Activated T-cell treated with anti-CD3 and anti-CD28 coated beads, Interleukin-2, amount 50 U/mL, for 72 hours (primary cell): ENCODE data around the gene TIAM2. TPM values are rescaled to one million over a fixed set of nuclear protein-coding genes. Genes with fewer than 3 reads are reported as not detected.

Source experiments
- ATAC-seq, 2 donors: fragments of 150-1000 bp; cut with Tn5 transposase; replicated peaks in 1 of 2; 2 replicates each; pipeline ENCODE4 v1.10.0; 2021; ENCODE audit warnings: moderate library complexity in 2 of 2, mild to moderate bottlenecking in 1 of 2
- DNase-seq, 2 donors: peaks; one replicate each; pipeline ENCODE4 v3.0.0; 2021 to 2022; ENCODE audit warnings: mixed read lengths in 1 of 2
- H3K27ac Mint-ChIP-seq: one replicate; pipeline ENCODE4 v1.8.0; 2022; ENCODE audit warnings: mild to moderate bottlenecking, moderate library complexity, mixed read lengths
- H3K27me3 Mint-ChIP-seq: one replicate; pipeline ENCODE4 v1.8.0; 2022; ENCODE audit warnings: low read depth, mixed read lengths
- H3K36me3 Mint-ChIP-seq, 2 donors: one replicate each; pipeline ENCODE4 v1.8.0; 2022; ENCODE audit warnings: mixed read lengths in 2 of 2, mild to moderate bottlenecking in 1 of 2; ENCODE audit not compliant: insufficient read depth in 2 of 2
- H3K4me1 Mint-ChIP-seq: one replicate; pipeline ENCODE4 v1.8.0; 2022; ENCODE audit warnings: low read depth, mixed read lengths
- H3K4me3 Mint-ChIP-seq, 2 donors: one replicate each; pipeline ENCODE4 v1.8.0; 2022; ENCODE audit warnings: mild to moderate bottlenecking in 2 of 2, mixed read lengths in 2 of 2, moderate library complexity in 2 of 2
- H3K9me3 Mint-ChIP-seq, 2 donors: one replicate each; pipeline ENCODE4 v1.8.0; 2022; ENCODE audit warnings: mixed read lengths in 2 of 2
- total RNA-seq, 2 donors: library from RNA; stranded (reverse); gene quantifications; one replicate each; pipeline ENCODE4 v1.2.3, GENCODE V29; 2022

Gene TIAM2
- total RNA-seq, 2 donors from 2014 or later: 8.3 to 9.7 TPM

GRCh38 chr6:155274533-155274932 is 279.4 kb downstream of the TIAM2 start:
- no peak for ATAC-seq
- H3K4me1 Mint-ChIP-seq: peaks cover 6% of the 10 kb centered on the region
- H3K27me3 Mint-ChIP-seq: no peaks in the 10 kb centered on the region
- no peak overlapping the region for H3K4me3 Mint-ChIP-seq
- peaks cover 3 to 10% of the 10 kb centered on the region in 2 donors for H3K36me3 Mint-ChIP-seq
- no peaks in the 10 kb centered on the region for H3K9me3 Mint-ChIP-seq
- no peak overlapping the region for H3K27ac Mint-ChIP-seq
- no peak for DNase-seq

- Mint-ChIP-seq H3K4me1 (peaks cover 6% of the 10 kb centered on the region), H3K36me3 (peaks cover 6% of the 10 kb centered on the region in 2 donors), H3K4me3 (no peak overlapping the region), H3K9me3 (no peaks in the 10 kb centered on the region), H3K27me3 (no peaks in the 10 kb centered on the region), H3K27ac (no peak overlapping the region)
- DNase-seq (no peak), ATAC-seq (no peak)
Observed at GRCh38 chr6:155275808-155276480, 280.8 kb downstream of the TIAM2 start.

GRCh38 chr6:155276638-155277037 is 281.5 kb downstream of the TIAM2 start:
- Mint-ChIP-seq H3K4me3 (no peak overlapping the region), H3K27ac (no peak overlapping the region), H3K4me1 (peaks cover 6% of the 10 kb centered on the region), H3K9me3 (no peaks in the 10 kb centered on the region), H3K36me3 (peaks cover 6% of the 10 kb centered on the region in 2 donors), H3K27me3 (no peaks in the 10 kb centered on the region)
- no peak for DNase-seq
- no peak for ATAC-seq

- no peaks in the 10 kb centered on the region for H3K9me3 Mint-ChIP-seq
- no peaks in the 10 kb centered on the region for H3K27me3 Mint-ChIP-seq
- no peak for DNase-seq
- peaks cover 4% of the 10 kb centered on the region for H3K4me1 Mint-ChIP-seq
- H3K4me3 Mint-ChIP-seq: no peak overlapping the region
- peaks cover 6% of the 10 kb centered on the region in 2 donors for H3K36me3 Mint-ChIP-seq
- ATAC-seq: no peak
- H3K27ac Mint-ChIP-seq: peak overlapping the region; percentile 73
Observed at GRCh38 chr6:155278319-155279049, 283.4 kb downstream of the TIAM2 start.

GRCh38 chr6:155284775-155285174 is 289.7 kb downstream of the TIAM2 start:
- peak overlapping the region in 1 of 2 donors; percentile 43 for H3K4me3 Mint-ChIP-seq
- H3K36me3 Mint-ChIP-seq: peaks cover 6 to 9% of the 10 kb centered on the region in 2 donors
- ATAC-seq (peak; percentile 31 to 80), DNase-seq (no peak)
- H3K4me1 Mint-ChIP-seq: no peaks in the 10 kb centered on the region
- H3K9me3 Mint-ChIP-seq: no peaks in the 10 kb centered on the region
- no peaks in the 10 kb centered on the region for H3K27me3 Mint-ChIP-seq
- peak overlapping the region; percentile 58 for H3K27ac Mint-ChIP-seq

- Mint-ChIP-seq H3K9me3 (no peaks in the 10 kb centered on the region), H3K27me3 (no peaks in the 10 kb centered on the region), H3K4me1 (peaks cover 10% of the 10 kb centered on the region), H3K27ac (no peak overlapping the region), H3K4me3 (no peak overlapping the region), H3K36me3 (peaks cover 6 to 21% of the 10 kb centered on the region in 2 donors)
- ATAC-seq (no peak), DNase-seq (no peak)
Observed at GRCh38 chr6:155287762-155288161, 292.6 kb downstream of the TIAM2 start.

- peaks cover 10% of the 10 kb centered on the region for H3K4me1 Mint-ChIP-seq
- H3K9me3 Mint-ChIP-seq: no peaks in the 10 kb centered on the region
- H3K36me3 Mint-ChIP-seq: peaks cover 6 to 24% of the 10 kb centered on the region in 2 donors
Observed at GRCh38 chr6:155290491-155290890, 295.4 kb downstream of the TIAM2 start.

GRCh38 chr6:155291291-155291690 is 296.2 kb downstream of the TIAM2 start:
- H3K4me1 Mint-ChIP-seq: peaks cover 10% of the 10 kb centered on the region
- no peak overlapping the region for H3K27ac Mint-ChIP-seq
- no peak overlapping the region for H3K4me3 Mint-ChIP-seq
- H3K9me3 Mint-ChIP-seq: no peaks in the 10 kb centered on the region
- no peaks in the 10 kb centered on the region for H3K27me3 Mint-ChIP-seq
- DNase-seq (no peak), ATAC-seq (no peak)
- H3K36me3 Mint-ChIP-seq: peaks cover 8 to 25% of the 10 kb centered on the region in 2 donors

More at GRCh38 chr6:155290491-155290890, 295.4 kb downstream of the TIAM2 start:
- no peak for ATAC-seq
- Mint-ChIP-seq H3K27me3 (no peaks in the 10 kb centered on the region), H3K27ac (no peak overlapping the region), H3K4me3 (no peak overlapping the region)
- DNase-seq: no peak

GRCh38 chr6:155292711-155293110 is 297.6 kb downstream of the TIAM2 start:
- Mint-ChIP-seq H3K27ac (peak overlapping the region; percentile 85), H3K4me3 (no peak overlapping the region), H3K36me3 (peaks cover 8 to 34% of the 10 kb centered on the region in 2 donors), H3K9me3 (no peaks in the 10 kb centered on the region), H3K27me3 (no peaks in the 10 kb centered on the region), H3K4me1 (peaks cover 10% of the 10 kb centered on the region)
- DNase-seq (no peak), ATAC-seq (no peak)

- H3K36me3 Mint-ChIP-seq: peaks cover 4 to 22% of the 10 kb centered on the region in 2 donors
Observed at GRCh38 chr6:155297669-155298068, 302.6 kb downstream of the TIAM2 start.

GRCh38 chr6:155301867-155302266 is 306.8 kb downstream of the TIAM2 start:
- no peaks in the 10 kb centered on the region for H3K27me3 Mint-ChIP-seq
- H3K4me3 Mint-ChIP-seq: no peak overlapping the region
- no peak for DNase-seq

More at GRCh38 chr6:155297669-155298068, 302.6 kb downstream of the TIAM2 start:
- Mint-ChIP-seq H3K4me3 (no peak overlapping the region), H3K4me1 (no peaks in the 10 kb centered on the region), H3K27ac (no peak overlapping the region), H3K9me3 (no peaks in the 10 kb centered on the region), H3K27me3 (no peaks in the 10 kb centered on the region)
- DNase-seq: no peak
- ATAC-seq: no peak

GRCh38 chr6:155303361-155303870 is 308.3 kb downstream of the TIAM2 start:
- H3K36me3 Mint-ChIP-seq: peaks cover 3 to 26% of the 10 kb centered on the region in 2 donors
- H3K4me1 Mint-ChIP-seq: peaks cover 6% of the 10 kb centered on the region
- DNase-seq (no peak), ATAC-seq (no peak)
- no peak overlapping the region for H3K4me3 Mint-ChIP-seq
- no peak overlapping the region for H3K27ac Mint-ChIP-seq
- no peaks in the 10 kb centered on the region for H3K27me3 Mint-ChIP-seq
- no peaks in the 10 kb centered on the region for H3K9me3 Mint-ChIP-seq

More at GRCh38 chr6:155301867-155302266, 306.8 kb downstream of the TIAM2 start:
- ATAC-seq: no peak
- no peak overlapping the region for H3K27ac Mint-ChIP-seq
- no peaks in the 10 kb centered on the region for H3K9me3 Mint-ChIP-seq
- peaks cover 6% of the 10 kb centered on the region for H3K4me1 Mint-ChIP-seq
- peaks cover 3 to 30% of the 10 kb centered on the region in 2 donors for H3K36me3 Mint-ChIP-seq

- H3K9me3 Mint-ChIP-seq: no peaks in the 10 kb centered on the region
- peaks cover 23% of the 10 kb centered on the region for H3K4me1 Mint-ChIP-seq
- H3K4me3 Mint-ChIP-seq: no peak overlapping the region
- ATAC-seq (peak; percentile 13 to 60), DNase-seq (no peak)
- H3K27ac Mint-ChIP-seq: no peak overlapping the region
- peaks cover 6 to 34% of the 10 kb centered on the region in 2 donors for H3K36me3 Mint-ChIP-seq
- no peaks in the 10 kb centered on the region for H3K27me3 Mint-ChIP-seq
Observed at GRCh38 chr6:155306958-155307357, 311.8 kb downstream of the TIAM2 start.
